ENCODE data around the gene SPECC1L.

Gene SPECC1L

GRCh38 chr22:24325105-24325757, 54.6 kb downstream of the SPECC1L start:
- DNase-seq (ENCODE audit: low read depth), result no peak

- no peak for DNase-seq (ENCODE audit: low read depth)
Observed at GRCh38 chr22:24326266-24326665, 55.6 kb downstream of the SPECC1L start.

GRCh38 chr22:24327832-24328231, 57.2 kb downstream of the SPECC1L start:
- no peak for DNase-seq (ENCODE audit: low read depth)

- DNase-seq (ENCODE audit: low read depth), result no peak
Observed at GRCh38 chr22:24329453-24329852, 58.8 kb downstream of the SPECC1L start.

GRCh38 chr22:24330636-24331035, 60.0 kb downstream of the SPECC1L start:
- DNase-seq (ENCODE audit: low read depth), result no peak

- no peak for DNase-seq (ENCODE audit: low read depth)
Observed at GRCh38 chr22:24331468-24332440, 61.1 kb downstream of the SPECC1L start.

GRCh38 chr22:24333301-24333700, 62.7 kb downstream of the SPECC1L start:
- DNase-seq (ENCODE audit: low read depth), result no peak

- DNase-seq (ENCODE audit: low read depth), result no peak
Observed at GRCh38 chr22:24335496-24335895, 64.9 kb downstream of the SPECC1L start.

GRCh38 chr22:24337894-24338645, 67.4 kb downstream of the SPECC1L start:
- DNase-seq (ENCODE audit: low read depth), result no peak

GRCh38 chr22:24338726-24339451, 68.3 kb downstream of the SPECC1L start:
- DNase-seq (ENCODE audit: low read depth), result no peak

GRCh38 chr22:24339452-24339747, 68.8 kb downstream of the SPECC1L start:
- DNase-seq (ENCODE audit: low read depth), result no peak

GRCh38 chr22:24341627-24342026, 71.0 kb downstream of the SPECC1L start:
- DNase-seq (ENCODE audit: low read depth), result no peak

GRCh38 chr22:24350627-24351026, 80.0 kb downstream of the SPECC1L start:
- no peak for DNase-seq (ENCODE audit: low read depth)

- DNase-seq (ENCODE audit: low read depth), result no peak
Observed at GRCh38 chr22:24353121-24353520, 82.5 kb downstream of the SPECC1L start.

- no peak for DNase-seq (ENCODE audit: low read depth)
Observed at GRCh38 chr22:24355574-24355973, 84.9 kb downstream of the SPECC1L start.

GRCh38 chr22:24357547-24357946, 86.9 kb downstream of the SPECC1L start:
- DNase-seq (ENCODE audit: low read depth), result no peak

- DNase-seq (ENCODE audit: low read depth), result no peak
Observed at GRCh38 chr22:24358105-24358836, 87.6 kb downstream of the SPECC1L start.

- DNase-seq (ENCODE audit: low read depth), result no peak
Observed at GRCh38 chr22:24359452-24360120, 89.0 kb downstream of the SPECC1L start.

GRCh38 chr22:24361976-24362646, 91.5 kb downstream of the SPECC1L start:
- no peak for DNase-seq (ENCODE audit: low read depth)

GRCh38 chr22:24363243-24363642, 92.6 kb downstream of the SPECC1L start:
- no peak for DNase-seq (ENCODE audit: low read depth)

All from stimulated activated CD8-positive, alpha-beta memory T cell treated with anti-CD3 and anti-CD28 coated beads, Interleukin-15, amount 100 ng/mL, for 1 hour (primary cell).